Nephron progenitor cell (in vitro differentiated cells): ENCODE measurements around the gene NHERF1.
A peak's percentile ranks its signal among the peaks of the same experiment; 100 is the strongest.

Source experiments
- DNase-seq: peaks from one replicate; pipeline ENCODE4 v3.0.0; 2021
- H3K27ac Mint-ChIP-seq: 2 replicates; pipeline ENCODE4 v1.8.0; 2021; ENCODE audit warnings: mild to moderate bottlenecking, moderate library complexity, mixed read lengths
- H3K27me3 Mint-ChIP-seq: 2 replicates; pipeline ENCODE4 v1.8.0; 2021; ENCODE audit warnings: mild to moderate bottlenecking, low read depth, mixed read lengths; ENCODE audit not compliant: poor library complexity
- H3K36me3 Mint-ChIP-seq: 2 replicates; pipeline ENCODE4 v1.8.0; 2021; ENCODE audit warnings: low read depth, mixed read lengths
- H3K4me1 Mint-ChIP-seq: 2 replicates; pipeline ENCODE4 v1.8.0; 2021; ENCODE audit warnings: mixed read lengths
- H3K4me3 Mint-ChIP-seq: 2 replicates; pipeline ENCODE4 v1.8.0; 2021; ENCODE audit warnings: mild to moderate bottlenecking, moderate library complexity, mixed read lengths
- H3K9me3 Mint-ChIP-seq: 2 replicates; pipeline ENCODE4 v1.8.0; 2021; ENCODE audit warnings: mild to moderate bottlenecking, moderate library complexity, mixed read lengths
- TF ChIP-seq, protein P1 (sequence below): fragments of 200-600 bp; sonication (generic); IDR thresholded peaks from 2 replicates; pipeline ENCODE4 v1.5.0; 2021; ENCODE audit warnings: antibody characterized with exemption

NHERF1 gene

GRCh38 chr17:74807441-74807840 lies 59.0 kb downstream of the NHERF1 start:
- Mint-ChIP-seq H3K36me3 (peaks cover 4% of the 10 kb centered on the region), H3K9me3 (no peaks in the 10 kb centered on the region), H3K27ac (no peak overlapping the region), H3K4me1 (peaks cover 36% of the 10 kb centered on the region), H3K27me3 (peaks cover 9% of the 10 kb centered on the region), H3K4me3 (no peak overlapping the region)
- TF ChIP-seq, protein P1, sequence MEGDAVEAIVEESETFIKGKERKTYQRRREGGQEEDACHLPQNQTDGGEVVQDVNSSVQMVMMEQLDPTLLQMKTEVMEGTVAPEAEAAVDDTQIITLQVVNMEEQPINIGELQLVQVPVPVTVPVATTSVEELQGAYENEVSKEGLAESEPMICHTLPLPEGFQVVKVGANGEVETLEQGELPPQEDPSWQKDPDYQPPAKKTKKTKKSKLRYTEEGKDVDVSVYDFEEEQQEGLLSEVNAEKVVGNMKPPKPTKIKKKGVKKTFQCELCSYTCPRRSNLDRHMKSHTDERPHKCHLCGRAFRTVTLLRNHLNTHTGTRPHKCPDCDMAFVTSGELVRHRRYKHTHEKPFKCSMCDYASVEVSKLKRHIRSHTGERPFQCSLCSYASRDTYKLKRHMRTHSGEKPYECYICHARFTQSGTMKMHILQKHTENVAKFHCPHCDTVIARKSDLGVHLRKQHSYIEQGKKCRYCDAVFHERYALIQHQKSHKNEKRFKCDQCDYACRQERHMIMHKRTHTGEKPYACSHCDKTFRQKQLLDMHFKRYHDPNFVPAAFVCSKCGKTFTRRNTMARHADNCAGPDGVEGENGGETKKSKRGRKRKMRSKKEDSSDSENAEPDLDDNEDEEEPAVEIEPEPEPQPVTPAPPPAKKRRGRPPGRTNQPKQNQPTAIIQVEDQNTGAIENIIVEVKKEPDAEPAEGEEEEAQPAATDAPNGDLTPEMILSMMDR, result no peak
- no peak for DNase-seq

DNA sequence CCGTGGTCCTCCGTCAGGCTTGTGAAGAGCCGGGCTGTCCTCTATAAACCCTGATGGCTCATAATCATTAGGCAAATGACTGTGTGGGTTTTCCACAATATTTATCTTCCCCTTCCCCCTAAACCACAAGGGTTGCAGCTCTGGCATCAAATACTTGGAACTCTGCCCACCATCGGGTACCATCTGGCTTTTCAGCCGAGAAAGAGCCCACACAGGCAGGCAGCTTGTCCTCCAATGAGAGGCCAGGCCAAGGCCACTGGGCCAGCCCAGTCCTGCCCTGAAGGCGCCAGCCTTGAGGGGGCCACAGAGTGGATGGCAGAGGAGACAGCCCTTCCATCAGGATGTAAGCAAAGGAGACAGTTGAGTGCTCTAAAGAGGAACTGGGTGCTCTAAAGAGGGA lies 59.5 kb downstream of the NHERF1 start:
- H3K9me3 Mint-ChIP-seq, result no peaks in the 10 kb centered on the region

GRCh38 chr17:74808714-74809430 lies 60.4 kb downstream of the NHERF1 start:
- H3K36me3 Mint-ChIP-seq, result peaks cover 4% of the 10 kb centered on the region
- H3K27me3 Mint-ChIP-seq, result peaks cover 9% of the 10 kb centered on the region
- no peaks in the 10 kb centered on the region for H3K9me3 Mint-ChIP-seq
- DNase-seq, result no peak
- no peak overlapping the region for H3K4me3 Mint-ChIP-seq
- TF ChIP-seq, protein P1, result no peak
- peaks cover 51% of the 10 kb centered on the region for H3K4me1 Mint-ChIP-seq
- no peak overlapping the region for H3K27ac Mint-ChIP-seq

More for the DNA sequence above, 59.5 kb downstream of the NHERF1 start:
- Mint-ChIP-seq H3K27me3 (peaks cover 9% of the 10 kb centered on the region), H3K36me3 (peaks cover 4% of the 10 kb centered on the region), H3K27ac (no peak overlapping the region), H3K4me1 (peaks cover 41% of the 10 kb centered on the region), H3K4me3 (no peak overlapping the region)
- TF ChIP-seq, protein P1, result no peak
- DNase-seq, result no peak

GRCh38 chr17:74810699-74811485 lies 62.5 kb downstream of the NHERF1 start:
- TF ChIP-seq, protein P1, result no peak
- Mint-ChIP-seq H3K4me3 (peak overlapping the region; percentile 53), H3K27me3 (peaks cover 9% of the 10 kb centered on the region), H3K9me3 (no peaks in the 10 kb centered on the region), H3K27ac (peak overlapping the region; percentile 37), H3K4me1 (peaks cover 60% of the 10 kb centered on the region), H3K36me3 (peaks cover 11% of the 10 kb centered on the region)
- DNase-seq, result no peak

GRCh38 chr17:74812109-74813009 lies 63.9 kb downstream of the NHERF1 start:
- peaks cover 11% of the 10 kb centered on the region for H3K36me3 Mint-ChIP-seq
- peak; percentile 37 for DNase-seq
- TF ChIP-seq, protein P1, result no peak
- H3K4me1 Mint-ChIP-seq, result peaks cover 65% of the 10 kb centered on the region
- no peak overlapping the region for H3K27ac Mint-ChIP-seq
- peak overlapping the region; percentile 75 for H3K4me3 Mint-ChIP-seq
- peaks cover 10% of the 10 kb centered on the region for H3K27me3 Mint-ChIP-seq
- no peaks in the 10 kb centered on the region for H3K9me3 Mint-ChIP-seq
